Liver (tissue), 9 donors: Measurements from ENCODE around the gene CUEDC1. TPM values are rescaled to one million over a fixed set of nuclear protein-coding genes. Genes with fewer than 3 reads are reported as not detected.

Source experiments
- DNase-seq: peaks from one replicate; pipeline ENCODE4 v3.0.0-alpha.2; 2017; ENCODE audit warnings: low spot score
- H3K27ac ChIP-seq, 2 donors: one replicate each; pipeline ENCODE4 v1.7.0; 2013; ENCODE audit warnings: inconsistent platforms in 2 of 2, low read length in 2 of 2, control low read depth in 1 of 2, low read depth in 1 of 2, mild to moderate bottlenecking in 1 of 2
- H3K27me3 ChIP-seq, 4 donors: one replicate each; pipeline versions ENCODE4 v1.6.1 to v1.7.0; 2013; ENCODE audit warnings: low read length in 3 of 4, inconsistent platforms in 1 of 4, mild to moderate bottlenecking in 1 of 4, moderate library complexity in 1 of 4; ENCODE audit not compliant: control insufficient read depth in 4 of 4, insufficient read depth in 4 of 4
- H3K36me3 ChIP-seq, 4 donors: one replicate each; pipeline versions ENCODE4 v1.6.1 to v1.7.0; 2013; ENCODE audit warnings: low read length in 3 of 4, mild to moderate bottlenecking in 3 of 4, low read depth in 1 of 4, moderate library complexity in 1 of 4; ENCODE audit not compliant: control insufficient read depth in 4 of 4, insufficient read depth in 3 of 4
- H3K4me1 ChIP-seq, 4 donors: one replicate each; pipeline versions ENCODE4 v1.6.1 to v1.7.0; 2013; ENCODE audit warnings: low read length in 3 of 4, mild to moderate bottlenecking in 3 of 4, moderate library complexity in 1 of 4; ENCODE audit not compliant: control insufficient read depth in 4 of 4, insufficient read depth in 4 of 4
- H3K4me3 ChIP-seq, 3 donors: one replicate each; pipeline versions ENCODE4 v1.6.1 to v1.7.0; 2013; ENCODE audit warnings: low read length in 3 of 3, control low read depth in 1 of 3, low read depth in 1 of 3, mild to moderate bottlenecking in 1 of 3
- H3K9ac ChIP-seq, 2 donors: one replicate each; pipeline ENCODE4 v1.7.0; 2013; ENCODE audit warnings: low read length in 2 of 2, mild to moderate bottlenecking in 2 of 2, moderate library complexity in 2 of 2, control low read depth in 1 of 2, low read depth in 1 of 2
- H3K9me3 ChIP-seq, 4 donors: one replicate each; pipeline versions ENCODE4 v1.6.1 to v1.7.0; 2013; ENCODE audit warnings: low read length in 3 of 4; ENCODE audit not compliant: control insufficient read depth in 4 of 4
- EGR1 ChIP-seq, 2 donors: IDR thresholded peaks; 2 replicates each; pipeline ENCODE4 v1.6.1; 2016 to 2018; ENCODE audit warnings: antibody characterized with exemption in 2 of 2, low read depth in 2 of 2
- FOXA1 ChIP-seq: IDR thresholded peaks from 2 replicates; pipeline ENCODE4 v1.6.1; 2016; ENCODE audit warnings: antibody characterized with exemption
- FOXA2 ChIP-seq: IDR thresholded peaks from 2 replicates; pipeline ENCODE4 v1.6.1; 2016; ENCODE audit warnings: antibody characterized with exemption
- GABPA ChIP-seq, 2 donors: IDR thresholded peaks in 1 of 2; conservative IDR thresholded peaks in 1 of 2; 2 replicates each; pipeline ENCODE4 v1.6.1; 2016; ENCODE audit warnings: antibody characterized with exemption in 2 of 2, mild to moderate bottlenecking in 1 of 2, moderate library complexity in 1 of 2
- HNF4A ChIP-seq, 2 donors: conservative IDR thresholded peaks; 2 replicates each; pipeline ENCODE4 v1.6.1; 2016; ENCODE audit warnings: antibody characterized with exemption in 2 of 2, mild to moderate bottlenecking in 2 of 2
- HNF4G ChIP-seq: IDR thresholded peaks from 2 replicates; pipeline ENCODE4 v1.6.1; 2016; ENCODE audit warnings: antibody characterized with exemption
- JUND ChIP-seq, 2 donors: IDR thresholded peaks; 2 replicates each; pipeline ENCODE4 v1.6.1; 2016; ENCODE audit warnings: antibody characterized with exemption in 2 of 2
- NR2F2 ChIP-seq: IDR thresholded peaks from 2 replicates; pipeline ENCODE4 v1.6.1; 2016; ENCODE audit warnings: antibody characterized with exemption
- RAD21 ChIP-seq, 2 donors: IDR thresholded peaks; 2 replicates each; pipeline ENCODE4 v1.6.1; 2016; ENCODE audit warnings: antibody characterized with exemption in 2 of 2, mild to moderate bottlenecking in 2 of 2
- RXRA ChIP-seq, 2 donors: IDR thresholded peaks; 2 replicates each; pipeline ENCODE4 v1.6.1; 2017 to 2018; ENCODE audit warnings: antibody characterized with exemption in 2 of 2, mild to moderate bottlenecking in 1 of 2
- TAF1 ChIP-seq: conservative IDR thresholded peaks from 2 replicates; pipeline ENCODE4 v1.6.1; 2016; ENCODE audit warnings: antibody characterized with exemption, mild to moderate bottlenecking
- YY1 ChIP-seq: IDR thresholded peaks from 2 replicates; pipeline ENCODE4 v1.6.1; 2016; ENCODE audit warnings: antibody characterized with exemption, mild to moderate bottlenecking
- WGBS: extraction: QIAGEN DNeasy Blood & Tissue Kit; methylation state at CpG from one replicate; pipeline ENCODE4 v1.1.7; 2013; 5-methylcytosine and 5-hydroxymethylcytosine counted together
- polyA plus RNA-seq, 2 donors: library from polyadenylated mRNA; stranded (reverse) in 1 of 2; unstranded in 1 of 2; fragments of 200-250 nt in 1 of 2; fragments of >200 nt in 1 of 2; fragmentation: Nextera tagmentation in 1 of 2; extraction: Ambion mirVana in 1 of 2; gene quantifications; one replicate each; pipeline versions ENCODE4 v1.2.1 to v1.2.3, GENCODE V29; 2013 to 2015
- total RNA-seq, 2 donors: library from RNA; depleted of rRNA; stranded (reverse); fragments of >200 nt; gene quantifications; one replicate each; pipeline ENCODE4 v1.2.3, GENCODE V29; 2014
- TF ChIP-seq, protein P1 (sequence below): IDR thresholded peaks from 2 replicates; pipeline ENCODE4 v1.6.1; 2016; ENCODE audit warnings: antibody characterized with exemption
- TF ChIP-seq, protein P2 (sequence below): IDR thresholded peaks from 2 replicates; pipeline ENCODE4 v1.6.1; 2016; ENCODE audit warnings: antibody characterized with exemption
- TF ChIP-seq, protein P3 (sequence below): IDR thresholded peaks from 2 replicates; pipeline ENCODE4 v1.6.1; 2016; ENCODE audit warnings: antibody characterized with exemption, mild to moderate bottlenecking
- TF ChIP-seq, protein P4 (sequence below): IDR thresholded peaks from 2 replicates; pipeline ENCODE4 v1.6.1; 2016; ENCODE audit warnings: antibody characterized with exemption
- TF ChIP-seq, protein P5 (sequence below): fragments of 150-350 bp; IDR thresholded peaks from 2 replicates; pipeline ENCODE4 v1.5.1; 2017; ENCODE audit warnings: improper control_type of control experiment, low read depth, low read length; ENCODE audit not compliant: missing input control
- donor health status: healthy.
- donor health status: healthy.
- donor health status: healthy.
- donor health status: healthy.
- donor health status: healthy.

Gene CUEDC1
- total and polyA plus RNA-seq, 4 donors, result 2.6 to 4.9 (median 3.4) TPM

DNA sequence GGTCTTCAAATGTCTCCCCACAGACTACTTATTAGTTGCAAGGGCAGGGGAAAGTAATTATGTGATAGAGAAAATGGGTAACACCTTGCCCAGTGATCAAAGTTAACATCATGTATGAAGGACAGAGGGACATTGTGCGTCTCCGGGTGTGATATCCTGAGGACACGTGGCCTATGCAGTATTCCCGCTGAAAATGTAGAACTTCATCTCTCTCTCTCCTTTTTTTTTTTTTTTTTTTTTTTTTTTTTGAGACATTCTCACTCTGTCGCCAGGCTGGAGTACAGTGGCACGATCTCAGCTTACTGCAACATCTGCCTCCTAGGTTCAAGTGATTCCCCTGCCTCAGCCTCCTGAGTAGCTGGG lies 7.9 kb upstream of the CUEDC1 start:
- Histone ChIP-seq H3K36me3 (no peaks in the 10 kb centered on the region), H3K9ac (no peak overlapping the region), H3K27ac (no peak overlapping the region), H3K9me3 (no peaks in the 10 kb centered on the region), H3K4me1 (no peaks in the 10 kb centered on the region), H3K27me3 (no peaks in the 10 kb centered on the region), H3K4me3 (no peak overlapping the region)
- 96% methylated on average over 6 of the region's 6 CpGs for WGBS
- DNase-seq, result no peak
- TF ChIP-seq TAF1 (no peak), JUND (IDR thresholded peaks at IDR 0.05) (no peak), RAD21 (IDR thresholded peaks at IDR 0.05) (no peak), FOXA2 (no peak), YY1 (no peak), RXRA (IDR thresholded peaks at IDR 0.05) (no peak), HNF4G (no peak), FOXA1 (no peak), HNF4A (conservative IDR thresholded peaks at IDR 0.05) (no peak), GABPA (IDR thresholded peaks at IDR 0.05 in 1 of 2, conservative IDR thresholded peaks at IDR 0.05 in 1 of 2) (no peak), EGR1 (IDR thresholded peaks at IDR 0.05; ENCODE audit: low read depth in 2 of 2) (no peak), NR2F2 (no peak)
- TF ChIP-seq, protein P1, sequence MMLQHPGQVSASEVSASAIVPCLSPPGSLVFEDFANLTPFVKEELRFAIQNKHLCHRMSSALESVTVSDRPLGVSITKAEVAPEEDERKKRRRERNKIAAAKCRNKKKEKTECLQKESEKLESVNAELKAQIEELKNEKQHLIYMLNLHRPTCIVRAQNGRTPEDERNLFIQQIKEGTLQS, result no peak
- TF ChIP-seq, protein P2, sequence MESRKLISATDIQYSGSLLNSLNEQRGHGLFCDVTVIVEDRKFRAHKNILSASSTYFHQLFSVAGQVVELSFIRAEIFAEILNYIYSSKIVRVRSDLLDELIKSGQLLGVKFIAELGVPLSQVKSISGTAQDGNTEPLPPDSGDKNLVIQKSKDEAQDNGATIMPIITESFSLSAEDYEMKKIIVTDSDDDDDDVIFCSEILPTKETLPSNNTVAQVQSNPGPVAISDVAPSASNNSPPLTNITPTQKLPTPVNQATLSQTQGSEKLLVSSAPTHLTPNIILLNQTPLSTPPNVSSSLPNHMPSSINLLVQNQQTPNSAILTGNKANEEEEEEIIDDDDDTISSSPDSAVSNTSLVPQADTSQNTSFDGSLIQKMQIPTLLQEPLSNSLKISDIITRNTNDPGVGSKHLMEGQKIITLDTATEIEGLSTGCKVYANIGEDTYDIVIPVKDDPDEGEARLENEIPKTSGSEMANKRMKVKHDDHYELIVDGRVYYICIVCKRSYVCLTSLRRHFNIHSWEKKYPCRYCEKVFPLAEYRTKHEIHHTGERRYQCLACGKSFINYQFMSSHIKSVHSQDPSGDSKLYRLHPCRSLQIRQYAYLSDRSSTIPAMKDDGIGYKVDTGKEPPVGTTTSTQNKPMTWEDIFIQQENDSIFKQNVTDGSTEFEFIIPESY, result no peak
- TF ChIP-seq, protein P3, sequence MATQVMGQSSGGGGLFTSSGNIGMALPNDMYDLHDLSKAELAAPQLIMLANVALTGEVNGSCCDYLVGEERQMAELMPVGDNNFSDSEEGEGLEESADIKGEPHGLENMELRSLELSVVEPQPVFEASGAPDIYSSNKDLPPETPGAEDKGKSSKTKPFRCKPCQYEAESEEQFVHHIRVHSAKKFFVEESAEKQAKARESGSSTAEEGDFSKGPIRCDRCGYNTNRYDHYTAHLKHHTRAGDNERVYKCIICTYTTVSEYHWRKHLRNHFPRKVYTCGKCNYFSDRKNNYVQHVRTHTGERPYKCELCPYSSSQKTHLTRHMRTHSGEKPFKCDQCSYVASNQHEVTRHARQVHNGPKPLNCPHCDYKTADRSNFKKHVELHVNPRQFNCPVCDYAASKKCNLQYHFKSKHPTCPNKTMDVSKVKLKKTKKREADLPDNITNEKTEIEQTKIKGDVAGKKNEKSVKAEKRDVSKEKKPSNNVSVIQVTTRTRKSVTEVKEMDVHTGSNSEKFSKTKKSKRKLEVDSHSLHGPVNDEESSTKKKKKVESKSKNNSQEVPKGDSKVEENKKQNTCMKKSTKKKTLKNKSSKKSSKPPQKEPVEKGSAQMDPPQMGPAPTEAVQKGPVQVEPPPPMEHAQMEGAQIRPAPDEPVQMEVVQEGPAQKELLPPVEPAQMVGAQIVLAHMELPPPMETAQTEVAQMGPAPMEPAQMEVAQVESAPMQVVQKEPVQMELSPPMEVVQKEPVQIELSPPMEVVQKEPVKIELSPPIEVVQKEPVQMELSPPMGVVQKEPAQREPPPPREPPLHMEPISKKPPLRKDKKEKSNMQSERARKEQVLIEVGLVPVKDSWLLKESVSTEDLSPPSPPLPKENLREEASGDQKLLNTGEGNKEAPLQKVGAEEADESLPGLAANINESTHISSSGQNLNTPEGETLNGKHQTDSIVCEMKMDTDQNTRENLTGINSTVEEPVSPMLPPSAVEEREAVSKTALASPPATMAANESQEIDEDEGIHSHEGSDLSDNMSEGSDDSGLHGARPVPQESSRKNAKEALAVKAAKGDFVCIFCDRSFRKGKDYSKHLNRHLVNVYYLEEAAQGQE, result no peak
- TF ChIP-seq, protein P4, sequence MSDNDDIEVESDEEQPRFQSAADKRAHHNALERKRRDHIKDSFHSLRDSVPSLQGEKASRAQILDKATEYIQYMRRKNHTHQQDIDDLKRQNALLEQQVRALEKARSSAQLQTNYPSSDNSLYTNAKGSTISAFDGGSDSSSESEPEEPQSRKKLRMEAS, result no peak

DNA sequence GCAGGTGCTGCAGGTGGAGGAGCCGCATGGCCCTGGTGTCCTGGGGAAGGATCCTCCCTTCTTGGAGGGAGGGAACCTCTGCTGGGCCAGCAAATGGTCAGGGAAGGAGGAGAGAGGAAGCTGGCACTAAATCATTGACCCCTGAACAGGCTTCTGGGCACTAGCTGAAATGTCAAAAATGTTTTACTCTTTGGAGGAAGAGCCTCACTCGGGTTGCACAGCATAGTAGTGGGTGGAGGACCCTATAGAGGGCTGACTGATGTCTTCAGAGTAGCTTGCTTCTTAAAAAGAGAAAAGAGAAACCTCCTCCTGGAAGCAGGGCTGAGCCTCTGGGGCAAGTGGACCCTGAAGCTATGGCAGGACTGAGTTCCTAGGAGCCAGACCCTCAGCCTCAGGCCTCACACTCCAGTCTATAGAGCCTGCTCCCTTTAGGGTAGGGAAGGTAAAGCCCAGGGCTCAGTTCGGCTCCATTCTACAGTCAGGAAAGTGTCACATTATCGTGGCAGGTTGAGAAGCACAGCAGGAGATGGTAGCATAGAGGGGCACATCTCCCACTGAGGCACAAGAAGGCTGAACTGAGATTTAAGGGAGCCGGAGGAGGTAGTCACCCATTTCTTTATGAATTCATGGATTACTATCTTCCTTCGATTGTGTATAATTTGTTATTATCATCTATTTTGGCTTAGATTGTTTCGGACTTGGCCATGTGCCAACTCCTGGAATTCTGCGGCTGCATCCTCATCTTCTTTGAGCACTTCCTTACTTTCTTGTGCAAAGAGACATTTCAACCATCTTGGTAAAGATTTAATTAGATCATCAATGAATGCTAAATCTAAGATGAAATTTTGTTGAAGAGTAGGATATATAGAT lies 7.3 kb upstream of the CUEDC1 start:
- no peak overlapping the region for H3K27ac ChIP-seq
- no peaks in the 10 kb centered on the region for H3K27me3 ChIP-seq
- no peak overlapping the region for H3K9ac ChIP-seq
- H3K4me3 ChIP-seq, result no peak overlapping the region
- WGBS, result 81% methylated on average over 8 of the region's 8 CpGs
- H3K9me3 ChIP-seq, result no peaks in the 10 kb centered on the region
- TF ChIP-seq EGR1 (IDR thresholded peaks at IDR 0.05; ENCODE audit: low read depth in 2 of 2), result no peak
- no peak for TF ChIP-seq FOXA1
- no peak for TF ChIP-seq RXRA (IDR thresholded peaks at IDR 0.05)
- TF ChIP-seq HNF4A (conservative IDR thresholded peaks at IDR 0.05), result no peak
- TF ChIP-seq TAF1, result no peak
- TF ChIP-seq, protein P5, sequence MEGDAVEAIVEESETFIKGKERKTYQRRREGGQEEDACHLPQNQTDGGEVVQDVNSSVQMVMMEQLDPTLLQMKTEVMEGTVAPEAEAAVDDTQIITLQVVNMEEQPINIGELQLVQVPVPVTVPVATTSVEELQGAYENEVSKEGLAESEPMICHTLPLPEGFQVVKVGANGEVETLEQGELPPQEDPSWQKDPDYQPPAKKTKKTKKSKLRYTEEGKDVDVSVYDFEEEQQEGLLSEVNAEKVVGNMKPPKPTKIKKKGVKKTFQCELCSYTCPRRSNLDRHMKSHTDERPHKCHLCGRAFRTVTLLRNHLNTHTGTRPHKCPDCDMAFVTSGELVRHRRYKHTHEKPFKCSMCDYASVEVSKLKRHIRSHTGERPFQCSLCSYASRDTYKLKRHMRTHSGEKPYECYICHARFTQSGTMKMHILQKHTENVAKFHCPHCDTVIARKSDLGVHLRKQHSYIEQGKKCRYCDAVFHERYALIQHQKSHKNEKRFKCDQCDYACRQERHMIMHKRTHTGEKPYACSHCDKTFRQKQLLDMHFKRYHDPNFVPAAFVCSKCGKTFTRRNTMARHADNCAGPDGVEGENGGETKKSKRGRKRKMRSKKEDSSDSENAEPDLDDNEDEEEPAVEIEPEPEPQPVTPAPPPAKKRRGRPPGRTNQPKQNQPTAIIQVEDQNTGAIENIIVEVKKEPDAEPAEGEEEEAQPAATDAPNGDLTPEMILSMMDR, result no peak
- TF ChIP-seq GABPA (IDR thresholded peaks at IDR 0.05 in 1 of 2, conservative IDR thresholded peaks at IDR 0.05 in 1 of 2), result no peak
- TF ChIP-seq NR2F2, result no peak
- TF ChIP-seq YY1, result no peak
- no peak for TF ChIP-seq JUND (IDR thresholded peaks at IDR 0.05)
- no peak for TF ChIP-seq FOXA2
- no peak for DNase-seq
- no peaks in the 10 kb centered on the region for H3K4me1 ChIP-seq
- H3K36me3 ChIP-seq, result no peaks in the 10 kb centered on the region
